MM.1S (cell line): Measurements from ENCODE around the gene SH3BP4.
A peak's percentile ranks its signal among the peaks of the same experiment; 100 is the strongest.
"Not testable (repeated sequence)": the region's sequence is repeated elsewhere in the genome, so short reads cannot be mapped to it uniquely, and the experiment has no call there.

Experiments used
- DNase-seq: peaks from one replicate; pipeline ENCODE4 v3.0.0-alpha.2; 2015
- H2AFZ ChIP-seq: fragments of 300-600 bp; sonication (generic); 2 replicates; pipeline ENCODE4 v1.6.0; 2016; ENCODE audit warnings: antibody characterized with exemption, low read length
- H3F3A ChIP-seq: fragments of 300-600 bp; sonication (generic); 2 replicates; pipeline ENCODE4 v1.6.1; 2016; ENCODE audit warnings: mild to moderate bottlenecking, antibody characterized with exemption, low read length, moderate library complexity, mixed read lengths; ENCODE audit not compliant: insufficient read depth
- H3K27ac ChIP-seq: fragments of 300-600 bp; sonication (generic); 2 replicates; pipeline ENCODE4 v1.5.1; 2016; ENCODE audit warnings: mild to moderate bottlenecking, low read length
- H3K27me3 ChIP-seq: fragments of 300-600 bp; sonication (generic); replicated peaks from 2 replicates; pipeline ENCODE4 v1.6.0; 2016; ENCODE audit warnings: low read length; ENCODE audit not compliant: insufficient read depth
- H3K36me3 ChIP-seq: fragments of 300-600 bp; sonication (generic); replicated peaks from 2 replicates; pipeline ENCODE4 v1.6.1; 2016; ENCODE audit warnings: mild to moderate bottlenecking, low read length, mixed read lengths; ENCODE audit not compliant: insufficient read depth
- H3K4me1 ChIP-seq: fragments of 300-600 bp; sonication (generic); 2 replicates; pipeline ENCODE4 v1.6.1; 2016; ENCODE audit warnings: low read length, mixed read lengths
- H3K4me2 ChIP-seq: fragments of 300-600 bp; sonication (generic); 2 replicates; pipeline ENCODE4 v1.6.0; 2016; ENCODE audit warnings: low read depth, low read length
- H3K4me3 ChIP-seq: fragments of 300-600 bp; sonication (generic); 2 replicates; pipeline ENCODE4 v1.5.1; 2016; ENCODE audit warnings: low read length, mixed read lengths
- H3K79me2 ChIP-seq: fragments of 300-600 bp; sonication (generic); 2 replicates; pipeline ENCODE4 v1.6.1; 2016; ENCODE audit warnings: mixed run types, low read length, mixed read lengths
- H3K9ac ChIP-seq: fragments of 300-600 bp; sonication (generic); 2 replicates; pipeline ENCODE4 v1.6.1; 2016; ENCODE audit warnings: low read length, mixed read lengths
- H3K9me2 ChIP-seq: fragments of 300-600 bp; sonication (generic); replicated peaks from 2 replicates; pipeline ENCODE4 v1.6.1; 2016; ENCODE audit warnings: mild to moderate bottlenecking, low read length, mixed read lengths; ENCODE audit not compliant: insufficient read depth
- H3K9me3 ChIP-seq: fragments of 300-600 bp; sonication (generic); replicated peaks from 2 replicates; pipeline ENCODE4 v1.6.1; 2016; ENCODE audit warnings: mild to moderate bottlenecking, low read length, mixed read lengths; ENCODE audit not compliant: insufficient read depth
- H4K20me1 ChIP-seq: fragments of 300-600 bp; sonication (generic); 2 replicates; pipeline ENCODE4 v1.6.1; 2016; ENCODE audit warnings: mild to moderate bottlenecking, low read length, moderate library complexity, mixed read lengths; ENCODE audit not compliant: insufficient read depth
- EZH2 ChIP-seq: fragments of 300-600 bp; sonication (generic); optimal IDR thresholded peaks from 2 replicates; pipeline ENCODE3; 2017; ENCODE audit warnings: low read depth, mild to moderate bottlenecking, antibody characterized with exemption, low read length, mixed read lengths
- EZH2phosphoT487 ChIP-seq: fragments of 300-600 bp; sonication (generic); IDR thresholded peaks from 2 replicates; pipeline ENCODE4 v1.6.1; 2018; ENCODE audit warnings: antibody characterized with exemption, low read length
- TF ChIP-seq, protein P1 (sequence below): fragments of 300-600 bp; sonication (generic); IDR thresholded peaks from 2 replicates; pipeline ENCODE4 v1.5.1; 2016; ENCODE audit warnings: antibody characterized with exemption, low read length, mixed read lengths

SH3BP4 gene

GRCh38 chr2:235054919-235055318 lies 103.1 kb downstream of the SH3BP4 start:
- no peak overlapping the region for H3K4me3 ChIP-seq
- H4K20me1 ChIP-seq: no peaks in the 10 kb centered on the region
- no peaks in the 10 kb centered on the region for H3K27me3 ChIP-seq
- H3K79me2 ChIP-seq: no peaks in the 10 kb centered on the region
- no peak overlapping the region for H3K27ac ChIP-seq
- H3K9me3 ChIP-seq: no peaks in the 10 kb centered on the region
- no peaks in the 10 kb centered on the region for H3K36me3 ChIP-seq
- no peak for DNase-seq
- no peak overlapping the region for H3K9ac ChIP-seq
- H3K4me2 ChIP-seq: no peak overlapping the region
- TF ChIP-seq, protein P1, sequence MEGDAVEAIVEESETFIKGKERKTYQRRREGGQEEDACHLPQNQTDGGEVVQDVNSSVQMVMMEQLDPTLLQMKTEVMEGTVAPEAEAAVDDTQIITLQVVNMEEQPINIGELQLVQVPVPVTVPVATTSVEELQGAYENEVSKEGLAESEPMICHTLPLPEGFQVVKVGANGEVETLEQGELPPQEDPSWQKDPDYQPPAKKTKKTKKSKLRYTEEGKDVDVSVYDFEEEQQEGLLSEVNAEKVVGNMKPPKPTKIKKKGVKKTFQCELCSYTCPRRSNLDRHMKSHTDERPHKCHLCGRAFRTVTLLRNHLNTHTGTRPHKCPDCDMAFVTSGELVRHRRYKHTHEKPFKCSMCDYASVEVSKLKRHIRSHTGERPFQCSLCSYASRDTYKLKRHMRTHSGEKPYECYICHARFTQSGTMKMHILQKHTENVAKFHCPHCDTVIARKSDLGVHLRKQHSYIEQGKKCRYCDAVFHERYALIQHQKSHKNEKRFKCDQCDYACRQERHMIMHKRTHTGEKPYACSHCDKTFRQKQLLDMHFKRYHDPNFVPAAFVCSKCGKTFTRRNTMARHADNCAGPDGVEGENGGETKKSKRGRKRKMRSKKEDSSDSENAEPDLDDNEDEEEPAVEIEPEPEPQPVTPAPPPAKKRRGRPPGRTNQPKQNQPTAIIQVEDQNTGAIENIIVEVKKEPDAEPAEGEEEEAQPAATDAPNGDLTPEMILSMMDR: no peak
- no peak for TF ChIP-seq EZH2
- TF ChIP-seq EZH2phosphoT487: no peak
- H2AFZ ChIP-seq: no peak overlapping the region
- no peaks in the 10 kb centered on the region for H3K4me1 ChIP-seq
- H3F3A ChIP-seq: no peaks in the 10 kb centered on the region
- H3K9me2 ChIP-seq: no peaks in the 10 kb centered on the region

- no peak for DNase-seq
- Histone ChIP-seq H3K4me2 (no peak overlapping the region), H3K79me2 (no peaks in the 10 kb centered on the region), H2AFZ (no peak overlapping the region), H3K9me3 (no peaks in the 10 kb centered on the region), H3K27me3 (no peaks in the 10 kb centered on the region), H3K9me2 (no peaks in the 10 kb centered on the region), H3F3A (no peaks in the 10 kb centered on the region), H4K20me1 (no peaks in the 10 kb centered on the region), H3K4me3 (no peak overlapping the region), H3K27ac (no peak overlapping the region), H3K9ac (no peak overlapping the region), H3K4me1 (no peaks in the 10 kb centered on the region), H3K36me3 (no peaks in the 10 kb centered on the region)
- TF ChIP-seq EZH2: no peak
- TF ChIP-seq, protein P1: peak; percentile 21
Measured at GRCh38 chr2:235055891-235056516, 104.2 kb downstream of the SH3BP4 start.

DNA sequence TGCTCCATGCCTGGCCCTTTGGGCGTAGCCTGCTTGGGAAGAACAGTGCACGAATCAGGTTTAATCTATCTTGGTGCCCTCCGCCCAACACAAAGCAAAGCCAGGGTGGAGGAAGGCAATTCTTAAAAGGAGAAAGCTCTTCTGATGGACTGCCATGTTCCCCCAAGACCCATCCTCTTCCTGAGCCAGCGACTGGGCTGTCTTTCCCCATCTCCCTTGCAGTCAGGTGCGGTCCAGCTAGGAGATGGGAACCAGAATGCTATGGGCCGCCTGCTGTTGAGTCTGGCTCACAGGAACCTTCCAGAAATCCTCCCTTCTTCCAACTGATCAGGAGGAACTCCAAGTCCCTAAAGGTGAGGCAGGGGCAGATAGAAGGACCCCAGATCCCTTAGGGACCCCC lies 105.0 kb downstream of the SH3BP4 start:
- Histone ChIP-seq H3K79me2 (no peaks in the 10 kb centered on the region), H4K20me1 (no peaks in the 10 kb centered on the region), H3K36me3 (no peaks in the 10 kb centered on the region), H3K9me3 (no peaks in the 10 kb centered on the region), H3K27me3 (no peaks in the 10 kb centered on the region), H3K9me2 (no peaks in the 10 kb centered on the region), H3K27ac (no peak overlapping the region), H3K9ac (no peak overlapping the region), H3F3A (no peaks in the 10 kb centered on the region), H3K4me1 (no peaks in the 10 kb centered on the region), H3K4me2 (no peak overlapping the region), H3K4me3 (no peak overlapping the region), H2AFZ (no peak overlapping the region)
- no peak for DNase-seq
- TF ChIP-seq EZH2phosphoT487 (no peak), EZH2 (no peak)
- TF ChIP-seq, protein P1: no peak

DNA sequence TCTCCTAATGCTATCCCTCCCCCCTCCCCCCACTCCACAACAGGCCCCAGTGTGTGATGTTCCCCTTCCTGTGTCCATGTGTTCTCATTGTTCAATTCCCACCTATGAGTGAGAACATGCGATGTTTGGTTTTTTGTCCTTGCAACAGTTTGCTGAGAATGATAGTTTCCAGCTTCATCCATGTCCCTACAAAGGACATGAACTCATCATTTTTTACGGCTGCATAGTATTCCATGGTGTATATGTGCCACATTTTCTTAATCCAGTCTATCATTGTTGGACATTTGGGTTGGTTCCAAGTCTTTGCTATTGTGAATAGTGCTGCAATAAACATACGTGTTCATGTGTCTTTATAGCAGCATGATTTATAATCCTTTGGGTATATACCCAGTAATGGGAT lies 105.8 kb downstream of the SH3BP4 start:
- not testable (repeated sequence) for H3K27ac ChIP-seq, H3K9ac ChIP-seq, H3K9me2 ChIP-seq, H3F3A ChIP-seq, H3K27me3 ChIP-seq, H3K79me2 ChIP-seq, H3K4me3 ChIP-seq, H3K9me3 ChIP-seq, H3K4me2 ChIP-seq, H3K4me1 ChIP-seq, H2AFZ ChIP-seq, H3K36me3 ChIP-seq, H4K20me1 ChIP-seq, DNase-seq
